Measurements from ENCODE around the gene UBE2D3.

The UBE2D3 gene

GRCh38 chr4:102827674-102828496 lies 534 bp upstream of the UBE2D3 start:
- peak overlapping the region; percentile 100 for H3K27ac ChIP-seq
- no peak for TF ChIP-seq CTCF (conservative IDR thresholded peaks at IDR 0.05)

GRCh38 chr4:102826105-102826889 lies 1.1 kb downstream of the UBE2D3 start:
- H3K27ac ChIP-seq: peak overlapping the region; percentile 100
- TF ChIP-seq CTCF (conservative IDR thresholded peaks at IDR 0.05): no peak

GRCh38 chr4:102825261-102826091 lies 1.9 kb downstream of the UBE2D3 start:
- peak overlapping the region; percentile 100 for H3K27ac ChIP-seq
- TF ChIP-seq CTCF (conservative IDR thresholded peaks at IDR 0.05): no peak

GRCh38 chr4:102824398-102824797 lies 3.0 kb downstream of the UBE2D3 start:
- H3K27ac ChIP-seq: peak overlapping the region; percentile 100
- no peak for TF ChIP-seq CTCF (conservative IDR thresholded peaks at IDR 0.05)

- no peak for TF ChIP-seq CTCF (conservative IDR thresholded peaks at IDR 0.05)
- H3K27ac ChIP-seq: no peak overlapping the region
These were observed 3.5 kb downstream of the UBE2D3 start for GRCh38 chr4:102823897-102824296.

- TF ChIP-seq CTCF (conservative IDR thresholded peaks at IDR 0.05): no peak
- no peak overlapping the region for H3K27ac ChIP-seq
These were observed 3.9 kb downstream of the UBE2D3 start for GRCh38 chr4:102823464-102823863.
